Ovary (tissue), 9 donors: ENCODE results near the gene MAN1A1. TPM values are rescaled to one million over a fixed set of nuclear protein-coding genes. Genes with fewer than 3 reads are reported as not detected.

ENCODE experiments used
- DNase-seq, 5 donors: peaks; one replicate each; pipeline ENCODE4 v3.0.0-alpha.2; 2019 to 2020
- H3K27ac ChIP-seq, 2 donors: fragments of 200-600 bp; one replicate each; pipeline versions ENCODE4 v1.5.1 to v1.8.0; 2019 to 2022
- H3K27me3 ChIP-seq: fragments of 200-600 bp; one replicate; pipeline ENCODE4 v1.8.0; 2022
- H3K36me3 ChIP-seq: fragments of 200-600 bp; sonication (generic); one replicate; pipeline ENCODE4 v1.5.1; 2019
- H3K4me1 ChIP-seq: one replicate; pipeline ENCODE4 v1.8.1; 2013; ENCODE audit warnings: mild to moderate bottlenecking, moderate library complexity; ENCODE audit not compliant: insufficient read depth
- H3K4me3 ChIP-seq: fragments of 200-600 bp; sonication (generic); one replicate; pipeline ENCODE4 v1.5.1; 2017
- H3K9me3 ChIP-seq, 2 donors: fragments of 200-600 bp in 1 of 2; sonication (generic) in 1 of 2; one replicate each; pipeline versions ENCODE4 v1.5.1 to v1.8.1; 2013 to 2019; ENCODE audit warnings: mild to moderate bottlenecking in 1 of 2, moderate library complexity in 1 of 2
- EP300 ChIP-seq: sonication (generic); formaldehyde crosslinking; IDR thresholded peaks from one replicate; pipeline ENCODE4 v1.6.1; 2017; ENCODE audit warnings: antibody characterized with exemption
- POLR2A ChIP-seq: fragments of 450-650 bp; IDR thresholded peaks from one replicate; pipeline ENCODE4 v1.6.1; 2017; ENCODE audit warnings: antibody characterized with exemption, mild to moderate bottlenecking, moderate library complexity
- WGBS, 3 donors: extraction: QIAGEN DNeasy Blood & Tissue Kit in 1 of 3; methylation state at CpG; one replicate each; pipeline versions ENCODE4 v1.1.5 to v1.1.7; 2013 to 2017; 5-methylcytosine and 5-hydroxymethylcytosine counted together
- intact Hi-C, 4 donors: fragments of 100-400 bp; cut with DNase I; formaldehyde crosslinking; loops; one replicate each; pipeline versions ENCODE4 v1.11.0 to v1.15.1; 2022 to 2023
- polyA plus RNA-seq, 2 donors: library from polyadenylated mRNA; stranded (reverse); fragments of 200-250 nt in 1 of 2; fragments of 350-450 nt in 1 of 2; fragmentation: Illumina TruSeq in 1 of 2; extraction: RNeasy Lipid Tissue Mini Kit (QIAGEN cat#74804) in 1 of 2; gene quantifications; one replicate each; pipeline ENCODE4 v1.2.3, GENCODE V29; 2013 to 2014
- total RNA-seq, 7 donors: library from RNA; depleted of rRNA in 2 of 7; stranded (reverse); fragments of >200 nt in 2 of 7; fragmentation: NEBNext Ultra II Directional in 3 of 7; extraction: Animal tissue kit (Norgen Biotek cat#: 25700) in 3 of 7; gene quantifications; one replicate each; pipeline versions ENCODE4 v1.1.0 to v1.2.4, GENCODE V29; 2016 to 2023
- TF ChIP-seq, protein P1 (sequence below), 3 donors: fragments of 450-650 bp in 2 of 3; fragments of 200-600 bp in 1 of 3; IDR thresholded peaks; one replicate each; pipeline versions ENCODE4 v1.5.1 to v1.8.0; 2016 to 2022; ENCODE audit warnings: antibody characterized with exemption in 3 of 3, mild to moderate bottlenecking in 1 of 3
- donor health status: DM: no; HTN: no; CAD: no; lungs with moderate emphysema.
- donor health status: DM: no; HTN: no; CAD: no.
- donor health status: Bipolar disorder and iron deficiency.
- donor health status: DM: yes; HTN: yes; CAD: no.
- donor health status: DM: no; HTN: no; CAD: no.
- donor health status: DM: yes; HTN: yes; CAD: no.

MAN1A1 gene
- total and polyA plus RNA-seq, 9 donors = 22.1 to 49.6 (median 31.8) TPM

DNA sequence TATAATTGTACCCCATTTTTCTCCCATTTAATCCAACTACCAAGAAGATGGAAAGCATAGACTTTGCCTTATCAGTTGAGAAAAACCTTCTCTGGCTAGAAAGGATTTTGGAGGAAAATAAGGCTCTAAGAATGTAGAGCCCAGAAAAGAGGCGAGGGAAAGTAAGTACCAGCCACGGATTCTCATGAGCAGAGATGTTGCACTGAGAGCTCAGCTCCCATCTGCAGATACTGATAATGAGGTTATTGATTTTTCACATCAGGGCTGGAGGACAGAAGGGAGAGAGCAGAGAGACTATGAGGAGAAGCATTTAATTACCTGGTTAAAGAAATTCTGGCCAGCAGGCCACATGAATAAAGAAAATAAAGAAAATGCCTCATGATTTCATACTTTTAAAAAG lies 166.7 kb downstream of the MAN1A1 start:
- DNase-seq = no peak
- WGBS, 3 donors = 96 to 98% (median 98%) methylated on average over 2 of the region's 2 CpGs

DNA sequence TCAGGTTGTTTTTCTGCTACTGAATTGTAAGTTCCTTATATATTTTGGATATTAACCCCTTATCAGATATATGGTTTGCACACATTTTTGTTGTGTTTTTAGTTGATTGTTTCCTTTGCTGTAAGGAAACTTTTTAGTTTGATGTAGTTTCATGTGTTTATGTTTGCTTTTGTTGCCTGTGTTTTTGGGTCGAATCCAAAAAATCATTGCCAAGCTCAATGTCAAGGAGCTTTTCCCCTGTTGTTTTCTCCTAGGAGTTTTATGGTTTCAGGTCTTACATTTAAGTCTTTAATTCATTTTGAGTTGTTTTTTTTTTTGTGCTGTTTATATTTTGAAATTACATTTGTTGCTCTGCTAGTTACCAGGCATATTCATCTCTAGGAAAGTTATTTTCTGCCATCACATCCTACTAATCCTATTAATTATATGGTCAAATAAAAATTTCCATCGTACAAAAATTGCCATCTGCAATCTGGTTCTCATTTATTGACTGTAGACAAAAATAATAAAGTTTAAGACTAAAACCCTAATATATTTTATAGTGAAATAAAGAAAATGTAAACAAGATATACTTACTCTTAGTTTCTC lies 167.3 kb downstream of the MAN1A1 start:
- Histone ChIP-seq H3K4me1 (no peaks in the 10 kb centered on the region), H3K9me3 (no peaks in the 10 kb centered on the region), H3K4me3 (no peak overlapping the region), H3K27me3 (no peaks in the 10 kb centered on the region), H3K36me3 (no peaks in the 10 kb centered on the region), H3K27ac (no peak overlapping the region)
- intact Hi-C loops = no loop called here
- no peak for DNase-seq
- WGBS, 3 donors = 69 to 78% (median 77%) methylated on average over 2 of the region's 2 CpGs
- TF ChIP-seq, protein P1, sequence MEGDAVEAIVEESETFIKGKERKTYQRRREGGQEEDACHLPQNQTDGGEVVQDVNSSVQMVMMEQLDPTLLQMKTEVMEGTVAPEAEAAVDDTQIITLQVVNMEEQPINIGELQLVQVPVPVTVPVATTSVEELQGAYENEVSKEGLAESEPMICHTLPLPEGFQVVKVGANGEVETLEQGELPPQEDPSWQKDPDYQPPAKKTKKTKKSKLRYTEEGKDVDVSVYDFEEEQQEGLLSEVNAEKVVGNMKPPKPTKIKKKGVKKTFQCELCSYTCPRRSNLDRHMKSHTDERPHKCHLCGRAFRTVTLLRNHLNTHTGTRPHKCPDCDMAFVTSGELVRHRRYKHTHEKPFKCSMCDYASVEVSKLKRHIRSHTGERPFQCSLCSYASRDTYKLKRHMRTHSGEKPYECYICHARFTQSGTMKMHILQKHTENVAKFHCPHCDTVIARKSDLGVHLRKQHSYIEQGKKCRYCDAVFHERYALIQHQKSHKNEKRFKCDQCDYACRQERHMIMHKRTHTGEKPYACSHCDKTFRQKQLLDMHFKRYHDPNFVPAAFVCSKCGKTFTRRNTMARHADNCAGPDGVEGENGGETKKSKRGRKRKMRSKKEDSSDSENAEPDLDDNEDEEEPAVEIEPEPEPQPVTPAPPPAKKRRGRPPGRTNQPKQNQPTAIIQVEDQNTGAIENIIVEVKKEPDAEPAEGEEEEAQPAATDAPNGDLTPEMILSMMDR (IDR thresholded peaks at IDR 0.05) = no peak

More for the DNA sequence above, 166.7 kb downstream of the MAN1A1 start:
- TF ChIP-seq EP300 (no peak), POLR2A (no peak)
- TF ChIP-seq, protein P1 (IDR thresholded peaks at IDR 0.05) = no peak
- Histone ChIP-seq H3K27ac (no peak overlapping the region), H3K4me1 (no peaks in the 10 kb centered on the region), H3K4me3 (no peak overlapping the region), H3K27me3 (no peaks in the 10 kb centered on the region), H3K9me3 (no peaks in the 10 kb centered on the region), H3K36me3 (no peaks in the 10 kb centered on the region)
- intact Hi-C loops = no loop called here

- WGBS, 3 donors = 94 to 98% (median 97%) methylated on average over 1 of the region's 1 CpG
- Histone ChIP-seq H3K27me3 (no peaks in the 10 kb centered on the region), H3K4me1 (no peaks in the 10 kb centered on the region), H3K27ac (no peak overlapping the region), H3K4me3 (no peak overlapping the region), H3K36me3 (no peaks in the 10 kb centered on the region), H3K9me3 (no peaks in the 10 kb centered on the region)
- intact Hi-C loops = no loop called here
- no peak for DNase-seq
- TF ChIP-seq, protein P1 (IDR thresholded peaks at IDR 0.05) = no peak
- TF ChIP-seq POLR2A (no peak), EP300 (no peak)
Observed at GRCh38 chr6:119181046-119181445, 168.5 kb downstream of the MAN1A1 start.

DNA sequence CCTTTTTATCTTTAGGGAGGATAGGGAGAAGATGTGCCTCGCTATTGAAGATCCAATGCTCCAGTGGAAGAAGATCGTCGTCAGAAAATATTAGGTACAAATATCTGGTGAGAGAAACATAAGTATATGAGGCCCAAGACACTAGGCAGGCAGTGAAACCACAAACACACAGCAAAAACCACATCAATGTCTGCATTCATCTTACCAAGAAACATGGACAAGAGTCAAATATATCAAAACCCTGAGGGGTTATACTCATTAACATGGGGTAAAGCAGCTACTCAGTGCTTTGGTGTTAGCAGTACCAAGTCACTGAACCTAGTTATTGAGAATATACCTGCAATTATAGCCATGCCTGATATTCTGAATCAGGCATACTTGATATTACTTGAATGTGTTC lies 169.7 kb downstream of the MAN1A1 start:
- intact Hi-C loops = no loop called here
- whole genome bisulfite sequencing, 3 donors = 77 to 87% (median 83%) methylated on average over 3 of the region's 3 CpGs
- Histone ChIP-seq H3K27me3 (no peaks in the 10 kb centered on the region), H3K4me1 (no peaks in the 10 kb centered on the region), H3K36me3 (no peaks in the 10 kb centered on the region), H3K9me3 (no peaks in the 10 kb centered on the region), H3K27ac (no peak overlapping the region), H3K4me3 (no peak overlapping the region)
- no peak for TF ChIP-seq EP300
- TF ChIP-seq POLR2A = no peak
- TF ChIP-seq, protein P1 (IDR thresholded peaks at IDR 0.05) = no peak
- no peak for DNase-seq
